GM08714 (cell line): ENCODE data around the gene PGBD1.

Source experiments
- H3K4me3 ChIP-seq: fragments of 200-500 bp; sonication (Bioruptor generic); 2 replicates; pipeline ENCODE4 v1.5.1; 2014; ENCODE audit warnings: mild to moderate bottlenecking, low read length, inconsistent platforms
- ZNF274 ChIP-seq: IDR thresholded peaks from 2 replicates; pipeline ENCODE4 v1.6.1; 2012; ENCODE audit warnings: mild to moderate bottlenecking, low read depth, low read length

PGBD1 gene

DNA sequence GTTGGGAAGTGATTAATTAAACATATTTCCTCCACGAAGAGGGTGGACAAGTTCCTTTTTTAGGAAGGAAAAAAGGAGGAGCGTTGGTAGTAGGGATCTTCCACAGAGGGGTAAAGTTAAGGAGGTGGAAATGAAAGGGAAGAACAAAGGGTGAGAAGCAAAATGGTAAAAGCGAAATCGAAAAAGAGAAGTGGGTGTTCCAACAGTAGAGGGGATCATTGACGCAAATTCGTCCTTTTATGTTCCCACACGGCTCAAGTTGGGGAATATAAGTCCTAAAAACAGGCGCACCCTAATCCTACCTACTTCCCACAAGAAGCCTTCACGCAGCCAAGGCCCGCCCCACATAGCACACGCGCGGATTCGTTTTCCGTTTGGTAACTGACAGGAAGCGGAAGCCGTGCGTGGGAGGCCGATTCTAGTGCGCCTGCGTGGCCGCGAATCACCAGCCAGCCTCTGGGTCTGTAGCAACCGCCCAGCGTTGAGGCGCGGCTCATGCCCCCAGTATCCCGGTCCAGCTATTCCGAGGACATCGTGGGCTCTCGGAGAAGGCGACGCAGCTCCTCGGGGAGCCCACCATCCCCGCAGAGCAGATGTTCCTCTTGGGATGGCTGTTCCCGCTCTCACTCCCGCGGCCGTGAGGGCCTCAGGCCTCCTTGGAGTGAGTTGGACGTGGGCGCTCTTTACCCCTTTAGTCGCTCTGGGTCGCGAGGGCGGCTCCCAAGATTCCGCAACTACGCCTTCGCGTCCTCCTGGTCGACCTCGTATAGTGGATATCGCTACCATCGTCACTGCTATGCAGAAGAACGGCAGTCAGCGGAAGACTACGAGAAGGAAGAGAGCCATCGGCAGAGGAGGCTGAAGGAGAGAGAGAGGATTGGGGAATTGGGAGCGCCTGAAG, 22.2 kb upstream of the PGBD1 start, which contains the start of gene NKAPL:
Gene NKAPL (plus strand): TSS at position 421 of the 901 bp plus-strand sequence. CDS start 75 bp downstream, at position 496.
- TF ChIP-seq ZNF274: no peak
- peak within 1 kb of the TSS; percentile 14; the same call in 1 of the 2 replicates for H3K4me3 ChIP-seq

DNA sequence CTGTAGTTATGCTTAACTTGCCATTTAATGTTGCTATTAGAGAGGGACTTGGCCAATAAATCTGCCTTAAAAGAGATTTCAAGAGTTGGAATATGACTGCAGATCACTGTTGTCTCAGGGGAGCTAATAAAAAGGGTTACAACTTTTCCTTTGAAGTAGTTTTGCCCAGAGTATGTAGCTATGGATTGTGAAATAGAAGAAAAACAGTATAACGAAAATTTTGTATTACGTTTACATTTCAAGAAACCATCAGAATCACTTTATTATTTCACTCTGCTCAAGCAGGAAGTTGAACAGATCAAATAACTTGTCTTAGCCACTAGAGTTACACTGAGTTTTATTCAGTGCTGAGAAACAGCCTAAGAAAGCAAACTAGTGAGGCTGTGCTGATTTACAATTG, 17.4 kb upstream of the PGBD1 start:
- no peak for TF ChIP-seq ZNF274
- H3K4me3 ChIP-seq: no peak overlapping the region

DNA sequence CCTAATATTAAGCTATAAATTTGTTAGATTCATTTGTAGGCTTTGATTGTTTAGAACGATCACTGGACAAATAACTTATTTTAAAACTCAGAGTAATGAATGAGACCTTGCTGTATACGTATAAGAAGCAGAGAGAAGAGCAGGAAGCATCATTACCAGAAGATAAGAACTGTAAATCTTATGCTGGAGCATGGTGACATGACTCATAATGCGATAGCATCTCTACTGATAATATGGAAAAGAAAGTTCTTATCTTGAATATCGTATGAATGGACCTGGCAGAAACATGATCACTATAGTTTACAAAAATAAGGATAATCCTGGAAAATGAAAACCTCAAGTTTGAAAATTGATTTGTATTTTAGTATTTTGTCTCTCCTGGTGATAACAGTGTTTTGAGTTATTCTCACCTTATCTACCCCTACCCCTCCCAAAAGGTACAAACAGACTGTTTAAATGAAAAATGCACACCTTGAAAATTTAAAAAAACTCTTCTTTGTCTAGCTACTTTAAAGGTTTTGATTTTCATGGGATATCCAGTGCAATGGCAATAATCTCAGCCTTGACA, 16.5 kb upstream of the PGBD1 start:
- TF ChIP-seq ZNF274: no peak
- H3K4me3 ChIP-seq: no peak overlapping the region

- peak overlapping the region; percentile 76 for H3K4me3 ChIP-seq
- TF ChIP-seq ZNF274: no peak
Observed at GRCh38 chr6:28266563-28266961, 14.8 kb upstream of the PGBD1 start.

- no peak for TF ChIP-seq ZNF274
- peak within 1 kb of the TSS; percentile 76 for H3K4me3 ChIP-seq
Observed at GRCh38 chr6:28266962-28267694, 14.2 kb upstream of the PGBD1 start, which contains the start of gene ZSCAN26. TSS of gene ZSCAN26 (plus strand) at chr6:28267143. CDS start at chr6:28271920, 4,777 bp downstream.

DNA sequence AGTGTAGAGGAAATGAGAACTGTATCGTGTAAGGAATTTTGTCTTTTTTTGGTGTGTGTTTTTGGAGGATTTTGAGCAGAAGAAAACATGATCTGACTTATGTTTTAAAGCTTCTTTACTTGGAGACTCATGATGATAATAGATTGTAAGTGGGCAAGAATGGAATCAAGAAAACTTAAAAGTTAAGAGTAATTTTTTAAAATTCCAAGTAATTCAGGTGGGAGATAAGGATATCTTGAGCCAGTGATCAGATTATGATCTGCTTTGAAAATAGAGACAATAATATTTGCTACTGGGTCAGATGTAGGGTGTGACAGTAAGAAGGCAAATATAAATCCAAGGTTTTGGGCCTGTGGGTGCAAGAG, 13.7 kb upstream of the PGBD1 start:
- peak overlapping the region; percentile 76 for H3K4me3 ChIP-seq
- no peak for TF ChIP-seq ZNF274

DNA sequence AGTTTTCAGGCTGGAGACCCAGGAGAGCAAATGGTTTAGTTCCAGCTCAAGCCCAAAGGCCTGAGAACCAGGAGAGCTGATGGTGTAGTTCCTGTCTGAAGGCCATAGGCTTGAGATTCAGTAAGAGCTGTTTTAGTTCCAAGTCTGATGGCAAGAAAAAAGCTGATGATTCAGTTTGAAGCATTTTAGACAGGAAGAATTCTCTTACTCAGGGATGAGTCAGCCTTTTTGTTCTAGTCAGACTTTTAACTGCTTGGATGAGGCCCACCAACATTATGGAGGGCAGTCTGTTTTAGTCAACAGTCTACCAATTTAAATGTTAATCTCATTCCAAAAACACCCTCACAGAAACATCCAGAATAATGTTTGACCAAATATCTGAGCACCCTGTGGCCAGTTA, 11.9 kb upstream of the PGBD1 start:
- no peak for TF ChIP-seq ZNF274
- no peak overlapping the region for H3K4me3 ChIP-seq

- no peak overlapping the region for H3K4me3 ChIP-seq
- TF ChIP-seq ZNF274: no peak
Observed at GRCh38 chr6:28274888-28275287, 6.5 kb upstream of the PGBD1 start.

DNA sequence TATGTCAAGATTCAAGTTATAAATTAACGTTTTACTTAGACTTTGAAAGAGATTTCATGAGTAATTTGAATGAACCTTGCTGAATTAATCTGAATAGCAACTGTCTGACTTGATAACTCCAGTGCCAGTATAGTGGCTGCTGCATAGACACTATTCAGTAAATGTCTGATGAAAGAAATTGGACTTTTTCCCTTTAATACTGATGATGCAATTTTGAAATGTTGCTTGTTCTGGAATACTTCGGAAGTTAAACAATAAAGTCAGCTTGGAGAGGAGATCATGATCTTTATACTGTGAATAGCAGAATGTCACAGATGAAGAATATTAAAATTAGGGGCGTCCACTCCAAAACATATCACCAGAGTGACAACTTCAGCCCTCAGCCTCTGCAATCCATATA, 3.6 kb upstream of the PGBD1 start:
- no peak overlapping the region for H3K4me3 ChIP-seq
- no peak for TF ChIP-seq ZNF274

GRCh38 chr6:28280595-28281287, 631 bp upstream of the PGBD1 start:
- TF ChIP-seq ZNF274: no peak
- H3K4me3 ChIP-seq: peak overlapping the region; percentile 67

GRCh38 chr6:28282926-28283325, 1.6 kb downstream of the PGBD1 start:
- no peak for TF ChIP-seq ZNF274
- no peak overlapping the region for H3K4me3 ChIP-seq

GRCh38 chr6:28291573-28291972, 10.2 kb downstream of the PGBD1 start:
- no peak for TF ChIP-seq ZNF274
- no peak overlapping the region for H3K4me3 ChIP-seq

DNA sequence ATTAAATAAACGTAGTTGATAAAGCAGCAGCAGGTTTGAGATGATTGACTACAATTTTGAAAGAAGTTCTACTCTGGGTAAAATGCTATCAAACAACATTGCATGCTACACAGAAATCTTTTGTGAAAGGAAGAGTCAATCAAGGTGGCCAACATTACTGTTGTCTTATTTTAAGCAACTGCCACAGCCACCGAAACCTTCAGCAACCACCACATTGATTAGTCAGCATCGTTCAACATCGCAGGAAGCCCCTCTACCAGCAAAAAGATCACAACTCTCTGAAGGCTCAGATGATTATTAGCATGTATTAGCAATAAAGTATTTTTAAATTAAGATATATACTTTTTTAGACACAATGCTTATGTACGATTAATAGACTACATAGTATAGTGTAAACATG, 14.0 kb downstream of the PGBD1 start:
- no peak overlapping the region for H3K4me3 ChIP-seq
- TF ChIP-seq ZNF274: no peak

- TF ChIP-seq ZNF274: no peak
- no peak overlapping the region for H3K4me3 ChIP-seq
Observed at GRCh38 chr6:28296520-28297060, 15.2 kb downstream of the PGBD1 start.
